GM13976 (cell line): ENCODE results near the gene LRCH4.
A peak's percentile ranks its signal among the peaks of the same experiment; 100 is the strongest.

ENCODE experiments used
- DNase-seq: peaks from one replicate; pipeline ENCODE4 v3.0.0; 2012; ENCODE audit warnings: low spot score
- CTCF ChIP-seq: IDR thresholded peaks from 2 replicates; pipeline ENCODE4 v1.5.1; 2012; ENCODE audit warnings: borderline replicate concordance, mild to moderate bottlenecking; ENCODE audit not compliant: insufficient read depth; ENCODE audit errors: extremely low read depth, missing control alignments, control extremely low read depth
- in situ Hi-C: fragments of 300-500 bp; cut with MboI; formaldehyde crosslinking; loops from one replicate; pipeline ENCODE4 v1.12.0; 2022; ENCODE audit warnings: low sequenced_read_pairs, mixed read lengths, inconsistent platforms; ENCODE audit not compliant: unreplicated experiment

Gene LRCH4

GRCh38 chr7:100586266-100587025 lies 517 bp upstream of the LRCH4 start, which contains the start of gene FBXO24:
Gene FBXO24 (plus strand): TSS chr7:100586328. CDS start chr7:100586626, 298 bp downstream.
- in situ Hi-C loops = no loop called here
- TF ChIP-seq CTCF = no peak
- peak; percentile 100 for DNase-seq

- TF ChIP-seq CTCF = no peak
- no peak for DNase-seq
- in situ Hi-C loops = no loop called here
Measured at GRCh38 chr7:100584683-100585510, 1.0 kb downstream of the LRCH4 start.

GRCh38 chr7:100584054-100584682 lies 1.8 kb downstream of the LRCH4 start:
- in situ Hi-C loops = no loop called here
- no peak for DNase-seq
- no peak for TF ChIP-seq CTCF

GRCh38 chr7:100583132-100584053 lies 2.5 kb downstream of the LRCH4 start:
- peak; percentile 70 for DNase-seq
- in situ Hi-C loops = no loop called here
- TF ChIP-seq CTCF = no peak

GRCh38 chr7:100582650-100583049 lies 3.3 kb downstream of the LRCH4 start:
- DNase-seq = no peak
- in situ Hi-C loops = no loop called here
- no peak for TF ChIP-seq CTCF
